ENCODE measurements around the gene TMC5.

TMC5 gene

GRCh38 chr16:19446886-19447285, 29.2 kb downstream of the TMC5 start:
- no peak for TF ChIP-seq CTCF (IDR thresholded peaks at IDR 0.05; ENCODE audit: poor library complexity, severe bottlenecking)
- Histone ChIP-seq H3K4me3 (ENCODE audit: severe bottlenecking) (no peak overlapping the region), H3K4me1 (ENCODE audit: insufficient read depth, poor library complexity, severe bottlenecking) (no peaks in the 10 kb centered on the region), H3K27me3 (ENCODE audit: insufficient read depth, poor library complexity, severe bottlenecking) (no peaks in the 10 kb centered on the region), H3K9me3 (ENCODE audit: severe bottlenecking) (no peaks in the 10 kb centered on the region), H3K36me3 (ENCODE audit: low read depth) (no peaks in the 10 kb centered on the region), H3K27ac (ENCODE audit: poor library complexity, severe bottlenecking) (no peak overlapping the region)
- no peak for DNase-seq (ENCODE audit: low spot score)
- ATAC-seq (ENCODE audit: low read depth): no peak

DNA sequence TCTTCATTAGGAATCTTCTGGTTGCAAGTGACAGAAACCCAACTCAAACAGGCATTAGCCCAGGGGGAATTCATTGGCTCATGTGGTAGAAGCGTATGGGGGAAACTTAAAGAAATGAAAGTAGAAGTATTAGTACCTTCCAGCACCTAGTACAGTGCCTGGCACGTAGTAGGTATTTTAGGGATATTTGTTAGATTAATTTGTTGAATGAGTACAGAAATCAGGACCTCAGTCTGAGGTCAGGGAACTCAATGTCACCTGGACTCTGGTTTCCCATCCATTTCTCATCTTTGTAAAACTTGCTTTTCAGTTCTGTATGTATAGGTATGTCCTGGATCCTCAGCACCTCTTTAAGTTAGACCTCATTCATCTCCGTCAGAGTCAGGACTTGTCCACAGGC, 32.5 kb downstream of the TMC5 start:
- H3K27ac ChIP-seq (ENCODE audit: poor library complexity, severe bottlenecking): no peak overlapping the region
- no peak for TF ChIP-seq CTCF (IDR thresholded peaks at IDR 0.05; ENCODE audit: poor library complexity, severe bottlenecking)
- DNase-seq (ENCODE audit: low spot score): no peak
- H3K9me3 ChIP-seq (ENCODE audit: severe bottlenecking): no peaks in the 10 kb centered on the region
- no peaks in the 10 kb centered on the region for H3K27me3 ChIP-seq (ENCODE audit: insufficient read depth, poor library complexity, severe bottlenecking)
- H3K4me3 ChIP-seq (ENCODE audit: severe bottlenecking): no peak overlapping the region
- ATAC-seq (ENCODE audit: low read depth): no peak
- H3K36me3 ChIP-seq (ENCODE audit: low read depth): no peaks in the 10 kb centered on the region
- no peaks in the 10 kb centered on the region for H3K4me1 ChIP-seq (ENCODE audit: insufficient read depth, poor library complexity, severe bottlenecking)

- Histone ChIP-seq H3K27me3 (ENCODE audit: insufficient read depth, poor library complexity, severe bottlenecking) (no peaks in the 10 kb centered on the region), H3K27ac (ENCODE audit: poor library complexity, severe bottlenecking) (no peak overlapping the region), H3K9me3 (ENCODE audit: severe bottlenecking) (no peaks in the 10 kb centered on the region), H3K36me3 (ENCODE audit: low read depth) (no peaks in the 10 kb centered on the region), H3K4me1 (ENCODE audit: insufficient read depth, poor library complexity, severe bottlenecking) (no peaks in the 10 kb centered on the region), H3K4me3 (ENCODE audit: severe bottlenecking) (no peak overlapping the region)
- no peak for TF ChIP-seq CTCF (IDR thresholded peaks at IDR 0.05; ENCODE audit: poor library complexity, severe bottlenecking)
- ATAC-seq (ENCODE audit: low read depth) (no peak), DNase-seq (ENCODE audit: low spot score) (no peak)
These were observed 41.2 kb downstream of the TMC5 start for GRCh38 chr16:19458722-19459379.

DNA sequence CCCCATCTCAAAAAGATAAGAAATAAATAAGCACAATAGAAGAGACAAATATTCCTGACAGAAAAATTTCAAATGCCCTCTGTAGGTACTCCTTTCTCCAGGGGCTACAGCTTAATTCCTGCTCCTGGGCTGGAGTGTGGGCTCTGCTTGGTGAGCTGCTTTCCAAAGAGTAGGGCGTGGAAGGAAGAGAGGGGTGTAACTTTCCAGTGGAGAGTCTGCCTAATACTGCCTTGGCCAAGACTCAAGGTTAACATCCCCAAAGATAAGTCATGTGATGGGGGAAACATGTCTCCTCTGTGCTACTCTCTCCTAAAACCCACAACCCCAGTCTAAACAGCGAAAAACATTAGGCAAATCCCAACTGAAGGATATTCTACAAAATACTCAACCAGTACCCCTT, 42.7 kb downstream of the TMC5 start:
- Histone ChIP-seq H3K4me1 (ENCODE audit: insufficient read depth, poor library complexity, severe bottlenecking) (no peaks in the 10 kb centered on the region), H3K27ac (ENCODE audit: poor library complexity, severe bottlenecking) (no peak overlapping the region), H3K27me3 (ENCODE audit: insufficient read depth, poor library complexity, severe bottlenecking) (no peaks in the 10 kb centered on the region), H3K36me3 (ENCODE audit: low read depth) (no peaks in the 10 kb centered on the region), H3K4me3 (ENCODE audit: severe bottlenecking) (no peak overlapping the region), H3K9me3 (ENCODE audit: severe bottlenecking) (no peaks in the 10 kb centered on the region)
- ATAC-seq (ENCODE audit: low read depth) (no peak), DNase-seq (ENCODE audit: low spot score) (no peak)
- no peak for TF ChIP-seq CTCF (IDR thresholded peaks at IDR 0.05; ENCODE audit: poor library complexity, severe bottlenecking)

DNA sequence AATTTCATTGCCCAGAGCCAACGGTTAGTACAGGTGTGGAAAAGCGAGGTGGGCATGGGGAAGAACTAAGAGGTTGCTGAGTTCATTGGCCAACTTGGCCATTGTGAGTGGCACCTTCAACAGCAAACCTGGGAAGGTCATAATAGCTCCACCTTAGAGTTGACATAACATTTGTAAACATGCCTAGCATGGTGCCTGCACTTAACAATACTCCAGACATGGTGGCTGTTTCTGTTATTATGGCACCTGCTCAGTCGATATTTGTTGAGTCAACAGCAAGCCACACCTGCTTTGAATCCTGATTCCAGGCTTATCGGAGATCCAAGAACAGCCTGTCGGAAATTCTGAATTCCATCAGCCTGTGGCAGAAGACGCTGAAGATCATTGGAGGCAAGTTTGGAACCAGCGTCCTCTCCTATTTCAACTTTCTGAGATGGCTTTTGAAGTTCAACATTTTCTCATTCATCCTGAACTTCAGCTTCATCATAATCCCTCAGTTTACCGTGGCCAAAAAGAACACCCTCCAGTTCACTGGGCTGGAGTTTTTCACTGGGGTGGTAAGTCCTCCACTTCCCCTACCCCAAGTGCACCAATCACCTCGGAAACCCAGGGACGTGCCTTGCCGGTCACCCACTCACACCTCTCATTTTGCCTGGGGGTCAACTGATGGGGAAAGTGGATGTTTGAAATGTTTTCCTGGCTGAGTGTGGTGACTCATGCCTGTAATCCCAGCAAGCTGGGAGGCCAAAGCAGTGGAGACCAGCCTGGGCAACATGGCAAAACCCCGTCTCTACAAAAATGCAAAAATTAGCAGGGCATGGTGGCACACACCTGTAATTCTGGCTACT, 46.0 kb downstream of the TMC5 start:
- Histone ChIP-seq H3K4me1 (ENCODE audit: insufficient read depth, poor library complexity, severe bottlenecking) (no peaks in the 10 kb centered on the region), H3K27me3 (ENCODE audit: insufficient read depth, poor library complexity, severe bottlenecking) (no peaks in the 10 kb centered on the region), H3K9me3 (ENCODE audit: severe bottlenecking) (no peaks in the 10 kb centered on the region), H3K36me3 (ENCODE audit: low read depth) (no peaks in the 10 kb centered on the region), H3K27ac (ENCODE audit: poor library complexity, severe bottlenecking) (no peak overlapping the region), H3K4me3 (ENCODE audit: severe bottlenecking) (no peak overlapping the region)
- DNase-seq (ENCODE audit: low spot score) (no peak), ATAC-seq (ENCODE audit: low read depth) (peak; percentile 40; the same call in 2 of the 3 replicates)
- TF ChIP-seq CTCF (IDR thresholded peaks at IDR 0.05; ENCODE audit: poor library complexity, severe bottlenecking): no peak

All from RWPE2 (cell line).